HEK293 (cell line): Measurements from ENCODE around the gene BMF.
A peak's percentile ranks its signal among the peaks of the same experiment; 100 is the strongest.

Experiments used
- CTCF ChIA-PET: fragments of 350-600 bp; formaldehyde crosslinking; extraction: SDS; loops from one replicate; lab custom pipeline; 2021; ENCODE audit warnings: antibody characterized with exemption; lab: Yijun Ruan, JAX
- POLR2A ChIA-PET: fragments of 300-600 bp; formaldehyde crosslinking; extraction: SDS; loops from one replicate; lab custom pipeline; 2020; ENCODE audit warnings: antibody characterized with exemption, inconsistent platforms; lab: Yijun Ruan, JAX
- H3K27ac ChIP-seq: fragments of 200-500 bp; sonication (Bioruptor generic); 2 replicates; pipeline ENCODE4 v1.5.1; 2014; ENCODE audit warnings: low read depth, low read length, control low read depth, inconsistent platforms; ENCODE audit errors: extremely low read depth
- H3K36me3 ChIP-seq, 2 experiments: fragments of 200-500 bp in 1 of 2; sonication (Bioruptor generic) in 1 of 2; 1 replicate in 1 of 2; 2 replicates in 1 of 2; pipeline ENCODE4 v1.5.1; 2014 to 2017; ENCODE audit warnings: inconsistent platforms in 2 of 2, low read length in 2 of 2; ENCODE audit not compliant: control insufficient read depth in 2 of 2, insufficient read depth in 1 of 2
- H3K4me1 ChIP-seq: fragments of 200-500 bp; sonication (Bioruptor generic); 2 replicates; pipeline ENCODE4 v1.5.1; 2014; ENCODE audit warnings: mild to moderate bottlenecking, low read length, inconsistent platforms; ENCODE audit not compliant: control insufficient read depth, insufficient read depth
- H3K4me3 ChIP-seq: 2 replicates; pipeline ENCODE4 v1.5.1; 2011; ENCODE audit warnings: low read depth, mild to moderate bottlenecking, control low read depth, low read length, moderate library complexity
- H3K9me3 ChIP-seq: fragments of 200-500 bp; sonication (Bioruptor generic); 2 replicates; pipeline ENCODE4 v1.5.1; 2014; ENCODE audit warnings: low read depth, low read length, inconsistent platforms; ENCODE audit not compliant: control insufficient read depth, insufficient read depth
- BCL11B ChIP-seq: fragments of 450-650 bp; formaldehyde crosslinking; IDR thresholded peaks from 2 replicates; pipeline ENCODE4 v1.5.1; 2016; ENCODE audit warnings: low read depth, missing biosample characterization, missing genetic modification characterization
- BCL6B ChIP-seq: fragments of 450-650 bp; formaldehyde crosslinking; IDR thresholded peaks from 2 replicates; pipeline ENCODE4 v1.5.1; 2017; ENCODE audit warnings: missing biosample characterization, missing genetic modification characterization
- IKZF3 ChIP-seq: fragments of 450-650 bp; IDR thresholded peaks from 2 replicates; pipeline ENCODE4 v1.5.0; 2018; ENCODE audit warnings: missing biosample characterization, mild to moderate bottlenecking, missing genetic modification characterization, moderate library complexity
- PATZ1 ChIP-seq: fragments of 450-650 bp; formaldehyde crosslinking; IDR thresholded peaks from 2 replicates; pipeline ENCODE4 v1.5.1; 2016; ENCODE audit warnings: missing biosample characterization, missing genetic modification characterization
- SCRT2 ChIP-seq: fragments of 450-650 bp; formaldehyde crosslinking; IDR thresholded peaks from 2 replicates; pipeline ENCODE4 v1.5.1; 2016; ENCODE audit warnings: missing biosample characterization, missing genetic modification characterization
- SP3 ChIP-seq: fragments of 450-650 bp; formaldehyde crosslinking; IDR thresholded peaks from 2 replicates; pipeline ENCODE4 v1.5.1; 2016; ENCODE audit warnings: missing biosample characterization, missing genetic modification characterization
- ZBTB17 ChIP-seq: fragments of 450-650 bp; formaldehyde crosslinking; IDR thresholded peaks from 2 replicates; pipeline ENCODE4 v1.5.1; 2016; ENCODE audit warnings: missing biosample characterization, missing genetic modification characterization
- ZBTB20 ChIP-seq: fragments of 450-650 bp; formaldehyde crosslinking; IDR thresholded peaks from 2 replicates; pipeline ENCODE4 v1.5.1; 2016; ENCODE audit warnings: missing biosample characterization, missing genetic modification characterization
- ZIC2 ChIP-seq: fragments of 450-650 bp; formaldehyde crosslinking; IDR thresholded peaks from 2 replicates; pipeline ENCODE4 v1.5.1; 2016; ENCODE audit warnings: missing biosample characterization, missing genetic modification characterization
- ZNF121 ChIP-seq: fragments of 450-650 bp; formaldehyde crosslinking; IDR thresholded peaks from 2 replicates; pipeline ENCODE4 v1.5.1; 2016; ENCODE audit warnings: missing biosample characterization, missing genetic modification characterization
- ZNF292 ChIP-seq: fragments of 450-650 bp; formaldehyde crosslinking; IDR thresholded peaks from 2 replicates; pipeline ENCODE4 v1.5.1; 2016; ENCODE audit warnings: low read depth, missing biosample characterization, missing genetic modification characterization, borderline replicate concordance
- ZNF324 ChIP-seq: fragments of 450-650 bp; formaldehyde crosslinking; IDR thresholded peaks from 2 replicates; pipeline ENCODE4 v1.5.1; 2016; ENCODE audit warnings: missing biosample characterization, missing genetic modification characterization
- ZNF394 ChIP-seq: fragments of 450-650 bp; formaldehyde crosslinking; IDR thresholded peaks from 2 replicates; pipeline ENCODE4 v1.5.1; 2016; ENCODE audit warnings: missing biosample characterization, missing genetic modification characterization, mild to moderate bottlenecking, moderate library complexity, borderline replicate concordance
- ZNF501 ChIP-seq: fragments of 450-650 bp; formaldehyde crosslinking; IDR thresholded peaks from 2 replicates; pipeline ENCODE4 v1.5.1; 2016; ENCODE audit warnings: missing biosample characterization, missing genetic modification characterization
- ZNF596 ChIP-seq: fragments of 450-650 bp; IDR thresholded peaks from 2 replicates; pipeline ENCODE4 v1.5.0; 2018; ENCODE audit warnings: missing biosample characterization, mild to moderate bottlenecking, missing genetic modification characterization, moderate library complexity
- ZNF600 ChIP-seq: fragments of 450-650 bp; formaldehyde crosslinking; IDR thresholded peaks from 2 replicates; pipeline ENCODE4 v1.5.1; 2016; ENCODE audit warnings: missing biosample characterization, missing genetic modification characterization
- ZNF792 ChIP-seq: fragments of 450-650 bp; formaldehyde crosslinking; IDR thresholded peaks from 2 replicates; pipeline ENCODE4 v1.5.1; 2016; ENCODE audit warnings: missing biosample characterization, missing genetic modification characterization
- ZSCAN5A ChIP-seq: fragments of 450-650 bp; formaldehyde crosslinking; IDR thresholded peaks from 2 replicates; pipeline ENCODE4 v1.5.1; 2016; ENCODE audit warnings: missing biosample characterization, missing genetic modification characterization
- TF ChIP-seq, protein P1 (sequence below): fragments of 450-650 bp; formaldehyde crosslinking; IDR thresholded peaks from 2 replicates; pipeline ENCODE4 v1.5.1; 2016; ENCODE audit warnings: missing biosample characterization, missing genetic modification characterization, low read depth
- TF ChIP-seq, protein P2 (sequence below): fragments of 450-650 bp; formaldehyde crosslinking; IDR thresholded peaks from 2 replicates; pipeline ENCODE4 v1.5.1; 2017; ENCODE audit warnings: missing biosample characterization, missing genetic modification characterization

The BMF gene

DNA sequence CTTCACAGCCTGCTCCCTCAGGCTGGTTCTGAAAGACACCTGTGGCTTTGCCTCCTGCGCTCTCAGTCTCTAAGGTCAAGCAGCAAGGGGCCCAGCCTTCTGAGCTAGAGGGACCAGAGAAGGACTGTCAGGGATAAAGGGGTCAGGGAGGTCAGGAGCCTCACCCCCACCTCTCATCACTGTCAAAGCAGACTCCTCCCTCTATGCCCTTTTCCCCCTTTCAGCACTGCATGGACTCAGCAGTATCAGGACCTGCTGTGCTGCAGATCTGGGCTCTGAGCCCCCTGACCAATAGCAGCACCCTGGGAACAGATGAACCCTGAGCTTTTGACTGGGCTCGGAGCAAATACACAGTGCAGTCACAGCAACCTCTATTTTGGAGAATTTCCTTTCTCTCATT is 3.2 kb upstream of the BMF start:
- Histone ChIP-seq H3K4me3 (no peak overlapping the region), H3K9me3 (no peaks in the 10 kb centered on the region), H3K36me3 (no peaks in the 10 kb centered on the region), H3K27ac (no peak overlapping the region), H3K4me1 (peaks cover 5% of the 10 kb centered on the region; the same call in 1 of the 2 replicates)
- TF ChIP-seq SCRT2 = 0 out of 2 replicates have a peak, but pooled peaks have one; percentile 22
- no peak for TF ChIP-seq ZNF792 (tag by site-specific recombination)
- TF ChIP-seq ZNF394 (tag by site-specific recombination) = no peak
- TF ChIP-seq ZIC2 (tag by site-specific recombination) = 0 out of 2 replicates have a peak, but pooled peaks have one; percentile 13
- ChIA-PET POLR2A (no interaction called here), CTCF (interaction anchor here (0.5 to 1.1 kb wide), 2 partner anchors 52 to 1000 kb away, joined by 3 read pairs; no protein-coding TSS in a partner anchor)

DNA sequence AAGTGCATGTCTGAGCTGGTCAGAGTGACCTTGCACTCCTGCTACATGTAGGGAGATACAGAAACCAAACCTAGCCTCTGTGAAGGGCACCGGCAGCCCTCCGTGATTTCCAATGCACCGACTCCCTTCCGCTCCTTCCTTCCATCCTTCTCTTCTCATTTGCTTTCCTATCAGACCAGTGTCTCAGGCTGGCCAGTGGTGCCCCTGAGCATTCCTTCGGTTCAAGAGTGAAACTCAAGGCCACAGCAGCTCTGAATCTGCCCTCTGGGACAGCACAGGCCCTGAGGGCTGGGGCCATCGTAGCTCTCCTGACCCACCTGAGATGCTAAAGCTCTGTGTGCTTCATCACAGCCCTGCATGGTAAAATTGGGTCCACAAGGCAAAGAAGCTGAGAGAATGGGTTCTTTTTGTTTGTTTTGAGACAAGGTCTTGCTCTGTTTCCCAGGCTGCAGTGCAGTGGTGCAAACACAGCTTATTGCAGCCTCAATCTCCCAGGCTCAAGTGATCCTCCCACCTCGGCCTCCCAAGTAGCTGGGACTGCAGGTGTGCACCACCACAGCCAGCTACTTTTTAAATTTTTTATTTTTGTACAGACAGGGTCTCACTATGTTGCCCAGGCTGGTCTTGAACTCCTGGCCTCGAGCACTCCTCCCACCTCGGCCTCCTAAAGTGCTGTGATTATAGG is 2.3 kb upstream of the BMF start:
- no peak for TF ChIP-seq ZNF596 (tag by site-specific recombination)
- TF ChIP-seq ZNF121 (tag by site-specific recombination) = 0 out of 2 replicates have a peak, but pooled peaks have one; percentile 57
- no peaks in the 10 kb centered on the region for H3K9me3 ChIP-seq
- CTCF ChIA-PET = interaction anchor here (0.6 to 1.1 kb wide), 3 partner anchors 51 to 162 kb away, joined by 3 to 5 read pairs (median 3); no protein-coding TSS in a partner anchor
- no peak overlapping the region for H3K27ac ChIP-seq
- no peak overlapping the region for H3K4me3 ChIP-seq
- peaks cover 11% of the 10 kb centered on the region for H3K4me1 ChIP-seq
- POLR2A ChIA-PET = no interaction called here
- no peaks in the 10 kb centered on the region for H3K36me3 ChIP-seq

DNA sequence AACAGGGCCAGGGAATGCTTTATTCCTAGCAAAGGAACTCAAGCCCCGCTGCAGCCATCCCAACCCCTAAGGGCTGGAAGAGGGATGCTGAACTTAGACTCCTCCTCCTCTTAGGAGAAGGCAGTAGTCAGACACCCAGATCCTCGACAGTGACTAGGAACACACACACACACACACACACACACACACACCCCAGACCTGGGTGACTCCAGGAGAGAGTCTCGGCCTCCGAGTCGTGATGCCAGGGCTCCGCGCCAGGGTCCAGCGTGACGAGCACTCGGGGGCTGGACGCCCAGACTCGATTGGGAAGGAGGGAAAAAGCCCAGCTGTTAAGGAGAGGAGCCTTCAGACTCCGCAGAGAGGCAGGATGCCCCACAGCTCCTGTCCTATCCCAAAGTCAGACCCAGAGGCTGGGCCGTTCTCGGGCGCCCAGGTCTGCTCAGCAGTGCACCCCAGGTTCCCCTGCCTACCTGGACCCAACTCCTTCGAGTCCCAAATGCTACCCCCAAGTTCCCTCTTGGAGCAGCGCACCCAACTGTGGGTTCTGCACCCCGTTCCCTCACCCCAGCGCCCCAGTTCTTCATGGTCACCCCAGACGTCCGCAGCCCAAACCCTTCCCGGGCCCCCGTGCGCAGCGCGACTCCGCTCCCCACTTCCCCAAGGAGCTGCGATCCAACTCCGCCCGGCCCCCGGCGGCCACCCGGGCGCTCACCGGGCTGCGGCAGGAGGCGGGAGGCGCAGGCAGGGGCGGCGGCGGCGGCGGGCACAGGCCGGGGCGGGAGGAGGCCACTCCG is 421 bp downstream of the BMF start:
- CTCF ChIA-PET = interaction anchor here (0.7 to 6.2 kb wide), 10 partner anchors 12 to 94 kb away, joined by 3 to 56 read pairs (median 4); partner anchors contain the start of gene BUB1B
- Histone ChIP-seq H3K9me3 (no peaks in the 10 kb centered on the region), H3K27ac (peak overlapping the region; percentile 79), H3K36me3 (peaks cover 0 to 11% of the 10 kb centered on the region in 2 experiments; a peak in 1 of 3 replicates), H3K4me3 (peak overlapping the region; percentile 57), H3K4me1 (peaks cover 31% of the 10 kb centered on the region)
- POLR2A ChIA-PET = interaction anchor here (0.5 to 4.3 kb wide), 8 partner anchors 11 to 1242 kb away, joined by 3 to 52 read pairs (median 6); partner anchors contain the start of gene BUB1B
- TF ChIP-seq PATZ1 (peak; percentile 67), ZNF600 (tag by site-specific recombination) (peak; percentile 91), ZBTB17 (tag by site-specific recombination) (peak; percentile 90), IKZF3 (no peak), BCL11B (tag by site-specific recombination) (no peak), ZNF324 (tag by site-specific recombination) (no peak), ZNF292 (no peak), SP3 (tag by site-specific recombination) (0 out of 2 replicates have a peak, but pooled peaks have one; percentile 33), ZBTB20 (tag by site-specific recombination) (peak; percentile 77; the same call in 1 of the 2 replicates), BCL6B (tag by site-specific recombination) (peak; percentile 64), ZNF501 (tag by site-specific recombination) (no peak), ZSCAN5A (tag by site-specific recombination) (0 out of 2 replicates have a peak, but pooled peaks have one; percentile 33)
- TF ChIP-seq, protein P1, sequence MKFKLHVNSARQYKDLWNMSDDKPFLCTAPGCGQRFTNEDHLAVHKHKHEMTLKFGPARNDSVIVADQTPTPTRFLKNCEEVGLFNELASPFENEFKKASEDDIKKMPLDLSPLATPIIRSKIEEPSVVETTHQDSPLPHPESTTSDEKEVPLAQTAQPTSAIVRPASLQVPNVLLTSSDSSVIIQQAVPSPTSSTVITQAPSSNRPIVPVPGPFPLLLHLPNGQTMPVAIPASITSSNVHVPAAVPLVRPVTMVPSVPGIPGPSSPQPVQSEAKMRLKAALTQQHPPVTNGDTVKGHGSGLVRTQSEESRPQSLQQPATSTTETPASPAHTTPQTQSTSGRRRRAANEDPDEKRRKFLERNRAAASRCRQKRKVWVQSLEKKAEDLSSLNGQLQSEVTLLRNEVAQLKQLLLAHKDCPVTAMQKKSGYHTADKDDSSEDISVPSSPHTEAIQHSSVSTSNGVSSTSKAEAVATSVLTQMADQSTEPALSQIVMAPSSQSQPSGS (tag by site-specific recombination) = no peak
- TF ChIP-seq, protein P2, sequence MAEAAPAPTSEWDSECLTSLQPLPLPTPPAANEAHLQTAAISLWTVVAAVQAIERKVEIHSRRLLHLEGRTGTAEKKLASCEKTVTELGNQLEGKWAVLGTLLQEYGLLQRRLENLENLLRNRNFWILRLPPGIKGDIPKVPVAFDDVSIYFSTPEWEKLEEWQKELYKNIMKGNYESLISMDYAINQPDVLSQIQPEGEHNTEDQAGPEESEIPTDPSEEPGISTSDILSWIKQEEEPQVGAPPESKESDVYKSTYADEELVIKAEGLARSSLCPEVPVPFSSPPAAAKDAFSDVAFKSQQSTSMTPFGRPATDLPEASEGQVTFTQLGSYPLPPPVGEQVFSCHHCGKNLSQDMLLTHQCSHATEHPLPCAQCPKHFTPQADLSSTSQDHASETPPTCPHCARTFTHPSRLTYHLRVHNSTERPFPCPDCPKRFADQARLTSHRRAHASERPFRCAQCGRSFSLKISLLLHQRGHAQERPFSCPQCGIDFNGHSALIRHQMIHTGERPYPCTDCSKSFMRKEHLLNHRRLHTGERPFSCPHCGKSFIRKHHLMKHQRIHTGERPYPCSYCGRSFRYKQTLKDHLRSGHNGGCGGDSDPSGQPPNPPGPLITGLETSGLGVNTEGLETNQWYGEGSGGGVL = peak; percentile 71
